Activated effector memory CD4-positive, alpha-beta T cell treated with anti-CD3 and anti-CD28 coated beads, Interleukin-2, amount 50 U/mL, for 16 hours (primary cell): Measurements from ENCODE around the gene PNPLA8.

Experiments used
- DNase-seq: peaks from one replicate; pipeline ENCODE4 v3.0.0-alpha.2; 2020

Gene PNPLA8

GRCh38 chr7:108464743-108465142 lies 61.2 kb downstream of the PNPLA8 start:
- no peak for DNase-seq

- no peak for DNase-seq
These were observed 62.3 kb downstream of the PNPLA8 start for GRCh38 chr7:108463613-108464012.

- DNase-seq: no peak
These were observed 64.1 kb downstream of the PNPLA8 start for GRCh38 chr7:108461840-108462239.

DNA sequence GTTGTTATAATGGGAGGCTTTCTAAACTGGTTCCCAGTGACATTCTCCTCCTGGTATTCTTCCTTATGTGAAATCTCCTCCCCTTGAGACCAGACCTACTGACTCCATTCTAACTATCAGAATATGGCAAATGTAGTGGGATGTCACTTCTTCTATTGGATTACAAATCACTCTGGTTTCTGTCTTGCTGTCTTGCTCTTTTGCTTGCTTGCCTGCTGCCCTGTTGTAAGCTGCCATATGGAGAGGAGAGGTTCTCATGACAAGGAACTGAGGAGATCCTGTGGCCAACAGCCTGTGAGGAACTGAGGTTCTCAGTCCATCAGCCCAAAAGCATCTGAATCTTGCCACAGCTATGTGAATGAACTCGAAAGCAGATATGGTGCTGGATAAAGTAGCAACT lies 65.0 kb downstream of the PNPLA8 start:
- DNase-seq: no peak

- no peak for DNase-seq
These were observed 65.9 kb downstream of the PNPLA8 start for GRCh38 chr7:108459922-108460551.

DNA sequence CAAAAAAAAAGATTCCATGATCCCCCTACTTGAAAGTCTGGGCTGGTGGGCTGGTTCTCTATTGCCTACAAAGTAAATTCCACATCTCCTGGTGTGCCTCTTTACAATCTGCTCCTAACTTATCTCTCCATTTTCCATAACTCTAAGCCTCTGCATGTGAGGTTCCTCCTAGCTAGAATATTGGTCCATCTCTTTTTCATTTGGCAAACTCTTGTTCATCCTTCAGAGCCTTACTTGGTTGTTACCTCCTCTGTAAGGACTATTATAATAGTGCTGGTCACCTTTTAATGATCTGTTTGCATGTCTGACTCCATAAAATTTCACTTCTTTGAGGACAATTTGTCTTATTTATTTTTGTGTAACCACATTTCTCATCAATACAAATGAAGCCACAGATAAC lies 68.1 kb downstream of the PNPLA8 start:
- no peak for DNase-seq

GRCh38 chr7:108456845-108457540 lies 68.9 kb downstream of the PNPLA8 start:
- no peak for DNase-seq

DNA sequence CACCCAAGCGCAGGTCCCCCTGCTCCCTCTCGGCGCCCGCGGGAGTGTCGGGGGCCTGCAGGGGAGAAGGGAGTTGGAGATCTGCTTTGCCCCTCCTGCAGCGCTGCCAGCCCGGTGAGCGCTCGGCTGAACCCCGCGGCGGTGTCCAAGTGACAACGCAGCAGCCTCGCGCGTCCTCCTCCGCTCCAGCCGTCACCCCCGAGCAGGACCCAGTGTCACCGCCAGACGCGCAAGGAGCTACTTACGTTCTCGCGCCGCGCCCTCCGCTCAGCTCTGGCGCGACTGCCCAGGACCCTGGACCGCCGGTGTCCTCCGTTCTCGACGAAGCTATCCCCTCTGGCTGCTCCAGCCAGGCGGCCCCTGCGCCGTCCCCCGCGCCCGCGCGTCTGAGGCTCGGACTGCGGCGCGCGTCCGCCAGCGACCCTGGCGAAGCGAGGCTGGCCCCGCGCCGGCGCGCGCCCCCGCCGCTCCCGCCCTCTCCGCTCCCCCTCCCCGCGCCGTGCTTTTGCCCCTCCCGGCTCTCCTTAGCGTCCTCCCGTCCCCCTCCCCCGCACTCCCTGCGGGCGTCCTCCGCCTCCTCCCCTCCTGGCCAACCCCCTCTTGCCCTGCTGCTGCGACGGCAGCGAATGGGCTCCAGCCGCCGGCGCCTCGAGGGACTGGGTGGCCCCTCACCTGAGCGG lies 69.8 kb downstream of the PNPLA8 start, which contains the start of gene NRCAM:
TSS of gene NRCAM (minus strand) at position 439 of the 680 bp plus-strand sequence. CDS start 216,372 bp downstream, outside the sequence.
- DNase-seq: no peak

DNA sequence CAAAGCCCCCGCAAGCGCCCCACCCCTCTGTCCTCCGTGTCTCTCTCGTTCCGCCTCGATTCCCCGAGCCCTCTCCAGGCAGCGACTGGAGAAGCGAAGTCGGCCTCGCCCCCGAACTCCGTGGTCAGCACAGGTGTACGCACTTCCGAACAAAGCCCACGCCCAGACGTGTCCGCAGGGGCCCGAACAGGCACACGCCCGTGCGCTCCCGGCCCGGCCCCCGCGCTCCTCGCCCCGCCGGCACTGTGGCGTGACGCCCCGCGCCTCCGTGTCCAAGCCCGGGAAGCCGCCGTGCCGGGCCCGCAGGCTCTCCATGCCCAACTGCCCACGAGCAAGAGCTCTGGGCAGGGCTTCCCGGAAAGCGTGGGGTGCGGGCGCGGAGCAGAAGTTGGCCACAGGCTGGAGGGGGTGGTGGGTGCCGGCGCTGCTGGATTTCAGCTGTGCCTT lies 70.4 kb downstream of the PNPLA8 start:
- DNase-seq: no peak

DNA sequence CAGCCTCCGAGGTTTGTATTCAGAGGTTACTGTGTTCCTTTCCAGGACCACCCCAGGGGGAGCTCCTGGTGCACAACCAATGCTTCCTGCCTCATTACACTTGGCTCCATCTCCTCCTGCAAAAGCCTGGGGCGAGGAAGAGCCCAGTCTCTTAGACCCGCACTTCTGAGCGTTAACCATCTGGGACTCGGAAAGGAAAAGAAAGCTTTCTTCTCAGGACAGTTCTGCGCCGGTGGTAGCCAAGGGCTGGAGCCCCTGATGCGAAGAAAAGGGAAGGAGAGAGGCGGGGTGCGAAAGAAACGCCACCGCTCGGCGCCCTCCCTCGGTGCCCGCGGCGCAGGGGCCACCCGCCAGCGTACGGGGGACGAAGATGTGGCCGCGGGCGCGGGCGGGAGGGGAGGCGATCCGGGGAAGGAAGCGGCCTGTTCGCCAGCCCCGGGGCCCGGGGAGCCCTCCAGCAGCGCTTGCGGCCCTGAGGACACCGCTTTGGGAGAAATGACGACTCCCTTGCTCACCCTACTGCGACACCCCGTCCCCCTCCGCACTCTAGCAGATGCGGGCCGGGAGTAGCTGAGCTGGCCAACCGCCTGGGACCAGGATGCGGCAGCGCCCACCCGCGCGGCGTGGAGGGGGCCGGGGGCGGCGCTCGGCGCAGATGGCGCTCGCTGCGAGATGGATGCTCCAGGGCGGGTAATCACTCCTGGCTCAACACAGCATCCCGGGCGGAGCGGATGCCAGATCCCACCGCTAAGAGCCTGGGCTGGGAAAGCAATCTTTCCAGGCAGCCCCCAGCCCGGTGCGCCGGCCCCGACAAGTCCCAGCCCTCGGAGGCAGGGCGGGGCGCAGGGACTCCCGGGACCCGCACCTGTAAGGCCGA lies 71.0 kb downstream of the PNPLA8 start:
- no peak for DNase-seq

- DNase-seq: no peak
These were observed 71.6 kb downstream of the PNPLA8 start for GRCh38 chr7:108454317-108454673.

DNA sequence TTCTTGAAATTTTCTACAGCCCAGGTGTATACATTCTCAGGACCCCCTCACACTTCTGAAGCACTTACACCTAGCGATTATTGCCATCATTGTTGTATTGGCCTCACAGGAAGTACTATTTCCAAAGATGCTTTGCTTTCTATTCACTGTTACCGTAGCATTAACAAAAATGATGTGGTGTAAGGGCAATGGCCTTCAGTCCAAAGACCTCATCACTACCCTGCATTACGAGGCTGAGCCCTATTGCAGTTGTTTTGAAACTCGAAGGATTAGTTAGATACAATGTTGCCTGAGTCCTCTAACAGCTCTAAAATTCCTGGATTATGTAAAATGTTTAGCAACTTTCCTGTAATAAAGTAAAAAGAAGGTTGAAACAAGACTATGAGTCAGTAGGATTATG lies 72.6 kb downstream of the PNPLA8 start:
- DNase-seq: no peak

DNA sequence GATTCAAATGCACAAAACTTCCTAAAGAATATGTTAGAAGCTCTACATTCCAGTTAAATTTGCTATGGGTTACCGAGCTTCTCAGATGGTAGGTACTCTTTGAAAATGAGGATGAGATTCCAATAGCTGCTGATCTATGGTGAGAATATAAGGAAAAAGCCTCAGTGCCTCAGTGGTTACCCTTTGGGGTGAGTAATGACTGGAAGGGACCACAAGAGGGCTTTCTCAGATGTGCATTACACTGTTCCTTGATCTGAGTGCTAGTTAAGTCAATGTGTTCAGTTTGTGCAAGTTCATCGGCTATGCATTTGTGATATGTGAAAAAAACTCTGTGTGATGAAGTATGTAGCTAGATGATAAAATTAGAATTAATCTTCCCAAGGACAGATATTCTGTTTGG lies 73.2 kb downstream of the PNPLA8 start:
- no peak for DNase-seq

GRCh38 chr7:108451296-108451848 lies 74.6 kb downstream of the PNPLA8 start:
- DNase-seq: no peak

- DNase-seq: no peak
These were observed 75.8 kb downstream of the PNPLA8 start for GRCh38 chr7:108450160-108450559.

- DNase-seq: no peak
These were observed 76.4 kb downstream of the PNPLA8 start for GRCh38 chr7:108449521-108449920.

DNA sequence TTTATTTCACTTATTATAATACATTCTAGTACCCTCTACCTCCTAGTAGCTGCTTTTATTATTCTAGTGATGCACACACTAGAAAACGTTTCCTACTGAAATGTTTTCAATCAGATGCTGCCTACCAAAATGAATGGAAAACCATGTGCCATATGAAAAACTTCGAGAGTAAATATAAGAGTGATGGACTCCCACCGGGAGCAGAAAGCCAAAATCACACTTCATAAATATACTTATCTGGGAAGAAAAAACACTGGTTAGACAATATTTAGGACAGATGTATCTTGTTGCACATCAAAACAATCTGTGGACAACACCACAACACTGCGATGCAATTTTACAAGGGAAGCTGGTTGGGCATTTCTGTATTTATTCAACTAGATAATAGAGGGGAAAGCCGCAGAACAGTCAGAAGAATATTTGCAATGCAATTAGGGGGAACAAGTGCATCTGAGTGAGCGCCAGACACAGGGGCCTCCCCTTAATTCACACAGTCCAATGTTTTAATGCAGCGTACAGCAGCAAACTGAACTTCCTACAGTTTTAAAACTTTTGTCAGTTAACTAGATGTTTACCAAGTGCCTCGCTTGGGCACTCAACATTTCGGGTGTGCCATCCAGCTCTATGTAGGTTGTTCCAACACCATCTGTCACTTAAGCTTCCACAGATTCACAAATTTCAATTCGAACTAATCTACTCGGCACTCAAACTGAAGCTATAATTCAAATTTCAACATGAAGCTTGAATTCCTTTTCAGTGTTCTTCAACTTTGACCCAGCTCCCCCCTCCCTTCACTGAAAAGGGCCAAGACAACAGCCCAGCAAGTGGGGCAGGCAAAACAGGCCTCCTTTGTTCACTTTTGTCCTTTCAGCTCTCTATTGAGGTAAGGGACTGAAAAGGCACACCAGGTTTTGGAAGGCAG lies 77.1 kb downstream of the PNPLA8 start:
- DNase-seq: no peak

- no peak for DNase-seq
These were observed 83.8 kb downstream of the PNPLA8 start for GRCh38 chr7:108442039-108442568.

GRCh38 chr7:108441392-108441955 lies 84.5 kb downstream of the PNPLA8 start:
- no peak for DNase-seq

- no peak for DNase-seq
These were observed 85.3 kb downstream of the PNPLA8 start for GRCh38 chr7:108440613-108441012.

- DNase-seq: no peak
These were observed 89.0 kb downstream of the PNPLA8 start for GRCh38 chr7:108436906-108437305.
